GM18873 (cell line): ENCODE results near the gene ANKRD11.

Experiments used
- ATAC-seq: cut with Tn5 transposase; IDR thresholded peaks from one replicate; pipeline ENCODE4 v1.9.1; 2021; ENCODE audit warnings: mild to moderate bottlenecking, moderate library complexity, moderate number of reproducible peaks; ENCODE audit not compliant: unreplicated experiment, low FRiP score

ANKRD11 gene

GRCh38 chr16:89232107-89232506, 258.3 kb downstream of the ANKRD11 start:
- ATAC-seq, result no peak

GRCh38 chr16:89230255-89230654, 260.1 kb downstream of the ANKRD11 start:
- ATAC-seq, result no peak

GRCh38 chr16:89224665-89225064, 265.7 kb downstream of the ANKRD11 start:
- no peak for ATAC-seq

- ATAC-seq, result no peak
Measured at GRCh38 chr16:89222931-89223330, 267.4 kb downstream of the ANKRD11 start.

GRCh38 chr16:89221604-89222003, 268.8 kb downstream of the ANKRD11 start:
- no peak for ATAC-seq

- ATAC-seq, result no peak
Measured at GRCh38 chr16:89219365-89219764, 271.0 kb downstream of the ANKRD11 start.
